Kidney (tissue), 14 donors: ENCODE results near the gene TOM1. TPM values are rescaled to one million over a fixed set of nuclear protein-coding genes. Genes with fewer than 3 reads are reported as not detected.
"Not testable (repeated sequence)": the region's sequence is repeated elsewhere in the genome, so short reads cannot be mapped to it uniquely, and the experiment has no call there.

Experiments
- DNase-seq, 5 donors: peaks; one replicate each; pipeline ENCODE4 v3.0.0-alpha.2; 2013 to 2020
- FAIRE-seq: peaks from 2 replicates; lab custom pipeline; 2012; peaks lifted over from hg19 to GRCh38; lab: Jason Lieb, UNC
- H3K27ac ChIP-seq, 2 donors: one replicate each; pipeline ENCODE4 v1.7.0; 2013; ENCODE audit warnings: low read depth in 2 of 2, low read length in 2 of 2, inconsistent platforms in 1 of 2
- H3K27me3 ChIP-seq: one replicate; pipeline ENCODE4 v1.7.1; 2013; ENCODE audit warnings: low read length, inconsistent platforms; ENCODE audit not compliant: control insufficient read depth, insufficient read depth
- H3K36me3 ChIP-seq, 3 donors: one replicate each; pipeline versions ENCODE4 v1.7.0 to v1.7.1; 2013; ENCODE audit warnings: low read length in 3 of 3, control low read depth in 1 of 3, inconsistent platforms in 1 of 3; ENCODE audit not compliant: insufficient read depth in 3 of 3, control insufficient read depth in 2 of 3
- H3K4me1 ChIP-seq, 3 donors: one replicate each; pipeline versions ENCODE4 v1.7.0 to v1.7.1; 2013; ENCODE audit warnings: low read length in 3 of 3, inconsistent platforms in 1 of 3, low read depth in 1 of 3; ENCODE audit not compliant: control insufficient read depth in 2 of 3, insufficient read depth in 2 of 3
- H3K4me3 ChIP-seq, 3 donors: one replicate each; pipeline versions ENCODE4 v1.7.0 to v1.8.1; 2013; ENCODE audit warnings: low read length in 3 of 3, control low read depth in 1 of 3, inconsistent platforms in 1 of 3
- H3K9ac ChIP-seq, 3 donors: one replicate each; pipeline versions ENCODE4 v1.7.0 to v1.7.1; 2013; ENCODE audit warnings: low read length in 3 of 3, control low read depth in 1 of 3, inconsistent platforms in 1 of 3
- H3K9me3 ChIP-seq, 3 donors: one replicate each; pipeline versions ENCODE4 v1.7.0 to v1.7.1; 2013; ENCODE audit warnings: low read length in 3 of 3, control low read depth in 1 of 3, inconsistent platforms in 1 of 3; ENCODE audit not compliant: control insufficient read depth in 2 of 3, insufficient read depth in 1 of 3
- CTCF ChIP-seq: IDR thresholded peaks from 3 replicates; pipeline ENCODE4 v1.5.1; 2012; ENCODE audit warnings: mild to moderate bottlenecking, moderate library complexity, borderline replicate concordance; ENCODE audit not compliant: insufficient read depth; ENCODE audit errors: extremely low read depth
- intact Hi-C: fragments of 100-400 bp; cut with DNase I; formaldehyde crosslinking; loops from one replicate; pipeline ENCODE4 v1.11.1; 2022
- polyA plus RNA-seq: library from polyadenylated mRNA; stranded (reverse); fragments of 350-450 nt; fragmentation: Illumina TruSeq; extraction: RNeasy Lipid Tissue Mini Kit (QIAGEN cat#74804); gene quantifications from one replicate; pipeline ENCODE4 v1.2.3, GENCODE V29; 2014; ENCODE audit warnings: low read depth, low replicate concordance; ENCODE audit not compliant: insufficient read depth
- total RNA-seq: library from RNA; stranded (reverse); fragmentation: NEBNext Ultra II Directional; extraction: Animal tissue kit (Norgen Biotek cat#: 25700); gene quantifications from one replicate; pipeline ENCODE4 v1.2.1, GENCODE V29; 2021
- donor health status: control.
- donor health status: control.
- donor health status: control.
- donor health status: control.
- donor health status: control.
- donor health status: DM: yes; HTN: yes; CAD: no.
- donor health status: Normal renal cell carcinoma (clear cell type).

TOM1 gene
- total and polyA plus RNA-seq, 2 donors from 2014 or later, result 67.0 to 68.2 TPM

GRCh38 chr22:35394011-35394312, 94.3 kb downstream of the TOM1 start:
- H3K36me3 ChIP-seq, result no peaks in the 10 kb centered on the region
- H3K9ac ChIP-seq, result no peak overlapping the region
- H3K4me3 ChIP-seq, result no peak overlapping the region
- H3K9me3 ChIP-seq, result no peaks in the 10 kb centered on the region
- intact Hi-C loops, result no loop called here
- no peak overlapping the region for H3K27ac ChIP-seq
- no peaks in the 10 kb centered on the region for H3K27me3 ChIP-seq
- TF ChIP-seq CTCF, result no peak
- no peaks in the 10 kb centered on the region for H3K4me1 ChIP-seq
- FAIRE-seq (no peak), DNase-seq (peak in 2 of 5 donors; percentile 41 to 62)

- DNase-seq (no peak), FAIRE-seq (no peak)
- intact Hi-C loops, result no loop called here
Observed at GRCh38 chr22:35394810-35395563, 95.3 kb downstream of the TOM1 start.

GRCh38 chr22:35396622-35397021, 96.9 kb downstream of the TOM1 start:
- H3K9ac ChIP-seq, H3K36me3 ChIP-seq, H3K4me3 ChIP-seq, FAIRE-seq, H3K27me3 ChIP-seq, intact Hi-C loops, H3K4me1 ChIP-seq, H3K9me3 ChIP-seq: not testable (repeated sequence)
- DNase-seq, result peak in 2 of 5 donors; percentile 40 to 45
- H3K27ac ChIP-seq, result peak overlapping the region in 1 of 2 donors; percentile 41

More at GRCh38 chr22:35394810-35395563, 95.3 kb downstream of the TOM1 start:
- peaks cover 0 to 3% (median 0%) of the 10 kb centered on the region in 3 donors for H3K4me1 ChIP-seq
- H3K36me3 ChIP-seq, result no peaks in the 10 kb centered on the region
- TF ChIP-seq CTCF, result no peak
- H3K27me3 ChIP-seq, result no peaks in the 10 kb centered on the region
- H3K4me3 ChIP-seq, result no peak overlapping the region
- no peak overlapping the region for H3K9ac ChIP-seq
- no peak overlapping the region for H3K27ac ChIP-seq
- H3K9me3 ChIP-seq, result no peaks in the 10 kb centered on the region

GRCh38 chr22:35397095-35397904, 97.6 kb downstream of the TOM1 start:
- intact Hi-C loops, result no loop called here
- FAIRE-seq, result no peak
- H3K4me1 ChIP-seq, result peaks cover 0 to 3% (median 0%) of the 10 kb centered on the region in 3 donors
- no peaks in the 10 kb centered on the region for H3K9me3 ChIP-seq
- no peak for TF ChIP-seq CTCF
- H3K36me3 ChIP-seq, result peaks cover 0 to 2% (median 0%) of the 10 kb centered on the region in 3 donors
- H3K4me3 ChIP-seq, result no peak overlapping the region
- H3K9ac ChIP-seq, result no peak overlapping the region
- peak in 4 of 5 donors; percentile 81 to 94 (median 90) for DNase-seq
- no peaks in the 10 kb centered on the region for H3K27me3 ChIP-seq
- H3K27ac ChIP-seq, result peak overlapping the region in 1 of 2 donors; percentile 41
